ENCODE results near the gene SEMA3C. TPM values are rescaled to one million over a fixed set of nuclear protein-coding genes. Genes with fewer than 3 reads are reported as not detected.

The SEMA3C gene
- total RNA-seq, 6 experiments from 2014 or later = 52.4 to 74.6 (median 61.4) TPM

DNA sequence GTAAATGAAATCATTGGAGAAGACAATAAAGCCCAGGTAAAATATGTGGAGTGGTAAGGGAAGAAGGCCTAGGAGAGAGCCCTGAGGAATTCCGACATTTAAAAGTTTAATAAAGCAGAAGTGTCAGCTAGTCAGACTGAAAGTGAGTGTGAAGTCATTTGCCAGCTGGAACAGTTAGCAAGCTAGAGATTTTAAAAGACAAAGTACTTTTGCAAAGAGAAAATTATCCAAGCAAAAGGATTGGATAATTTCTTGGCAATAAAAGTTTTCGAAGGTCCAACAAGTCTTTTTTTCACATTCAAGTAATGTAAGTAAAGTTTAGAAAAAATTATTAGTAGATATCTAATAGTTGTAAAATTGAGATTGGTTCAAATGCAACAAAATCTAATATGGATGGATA lies 27.1 kb upstream of the SEMA3C start:
- H3K4me3 Mint-ChIP-seq = no peak overlapping the region
- no peaks in the 10 kb centered on the region for H3K9me3 Mint-ChIP-seq
- no peak overlapping the region; the same call in 1 of the 2 replicates for H3K27ac Mint-ChIP-seq
- peaks cover 2% of the 10 kb centered on the region; the same call in 1 of the 2 replicates for H3K27me3 Mint-ChIP-seq (ENCODE audit: insufficient read depth)
- H3K4me1 Mint-ChIP-seq (ENCODE audit: low read depth) = peaks cover 35% of the 10 kb centered on the region
- no peak for DNase-seq
- peaks cover 9% of the 10 kb centered on the region; the same call in 1 of the 2 replicates for H3K36me3 Mint-ChIP-seq (ENCODE audit: low read depth)
- TF ChIP-seq, protein P1, sequence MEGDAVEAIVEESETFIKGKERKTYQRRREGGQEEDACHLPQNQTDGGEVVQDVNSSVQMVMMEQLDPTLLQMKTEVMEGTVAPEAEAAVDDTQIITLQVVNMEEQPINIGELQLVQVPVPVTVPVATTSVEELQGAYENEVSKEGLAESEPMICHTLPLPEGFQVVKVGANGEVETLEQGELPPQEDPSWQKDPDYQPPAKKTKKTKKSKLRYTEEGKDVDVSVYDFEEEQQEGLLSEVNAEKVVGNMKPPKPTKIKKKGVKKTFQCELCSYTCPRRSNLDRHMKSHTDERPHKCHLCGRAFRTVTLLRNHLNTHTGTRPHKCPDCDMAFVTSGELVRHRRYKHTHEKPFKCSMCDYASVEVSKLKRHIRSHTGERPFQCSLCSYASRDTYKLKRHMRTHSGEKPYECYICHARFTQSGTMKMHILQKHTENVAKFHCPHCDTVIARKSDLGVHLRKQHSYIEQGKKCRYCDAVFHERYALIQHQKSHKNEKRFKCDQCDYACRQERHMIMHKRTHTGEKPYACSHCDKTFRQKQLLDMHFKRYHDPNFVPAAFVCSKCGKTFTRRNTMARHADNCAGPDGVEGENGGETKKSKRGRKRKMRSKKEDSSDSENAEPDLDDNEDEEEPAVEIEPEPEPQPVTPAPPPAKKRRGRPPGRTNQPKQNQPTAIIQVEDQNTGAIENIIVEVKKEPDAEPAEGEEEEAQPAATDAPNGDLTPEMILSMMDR (IDR thresholded peaks at IDR 0.05) = no peak

DNA sequence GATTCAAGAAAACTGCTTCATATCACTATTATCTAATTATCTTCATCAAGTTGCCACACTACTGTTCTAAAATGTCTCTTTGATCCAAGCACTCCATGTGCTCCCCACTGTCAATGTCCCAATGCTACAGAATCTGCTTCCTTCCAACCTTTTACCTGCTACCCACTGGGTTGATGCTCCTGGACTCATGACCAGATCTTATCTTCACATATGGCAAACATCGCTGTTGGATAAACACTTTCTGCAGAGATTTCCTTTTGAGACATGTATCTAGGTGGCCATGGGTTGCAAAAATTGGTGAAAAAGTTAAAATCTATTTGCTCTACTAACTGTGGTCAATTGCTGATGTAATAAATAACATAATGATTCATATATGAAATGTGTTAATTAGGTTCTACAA lies 24.5 kb upstream of the SEMA3C start:
- TF ChIP-seq, protein P1 (IDR thresholded peaks at IDR 0.05) = no peak
- Mint-ChIP-seq H3K4me3 (peak overlapping the region; percentile 69), H3K36me3 (ENCODE audit: low read depth) (peaks cover 9% of the 10 kb centered on the region; the same call in 1 of the 2 replicates), H3K9me3 (no peaks in the 10 kb centered on the region), H3K4me1 (ENCODE audit: low read depth) (peaks cover 47% of the 10 kb centered on the region), H3K27ac (peak overlapping the region; percentile 81), H3K27me3 (ENCODE audit: insufficient read depth) (peaks cover 2% of the 10 kb centered on the region; the same call in 1 of the 2 replicates)
- DNase-seq = no peak

DNA sequence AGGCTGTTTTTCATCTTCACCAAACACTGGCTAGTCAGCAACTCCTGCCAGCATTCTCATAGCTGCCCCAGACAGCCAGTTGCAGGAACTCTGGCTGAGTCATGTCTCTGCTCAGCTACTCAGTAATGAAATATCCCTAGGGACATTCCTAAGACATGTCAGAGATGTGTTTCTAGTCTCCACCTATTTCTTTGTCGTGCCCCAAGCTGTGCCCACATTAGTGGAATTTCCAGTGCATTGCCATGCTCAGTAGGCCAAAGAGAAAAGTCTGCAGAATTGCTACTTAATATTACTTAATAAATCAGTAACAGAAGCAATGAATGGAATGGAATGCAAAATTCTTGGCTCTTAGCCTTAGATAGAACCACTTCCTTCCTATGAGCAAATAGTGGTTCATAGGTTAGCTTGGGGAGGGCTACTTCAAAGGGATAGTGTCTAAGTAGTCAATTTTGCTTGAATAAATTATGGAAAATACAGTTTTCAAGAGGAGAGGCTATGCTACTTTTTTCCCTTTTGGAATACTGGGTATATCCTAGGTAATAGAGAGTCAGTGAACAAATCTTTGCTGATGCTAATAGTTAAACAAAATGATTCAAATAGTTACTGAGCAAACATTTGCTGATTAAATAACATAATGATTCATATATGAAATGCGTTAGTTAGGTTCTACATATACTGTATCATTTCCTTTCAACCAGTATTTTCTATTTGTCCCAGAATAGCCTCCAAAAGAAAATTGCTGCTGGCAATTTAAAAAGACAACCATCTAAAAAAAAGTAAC lies 23.6 kb upstream of the SEMA3C start:
- TF ChIP-seq, protein P1 (IDR thresholded peaks at IDR 0.05) = no peak

DNA sequence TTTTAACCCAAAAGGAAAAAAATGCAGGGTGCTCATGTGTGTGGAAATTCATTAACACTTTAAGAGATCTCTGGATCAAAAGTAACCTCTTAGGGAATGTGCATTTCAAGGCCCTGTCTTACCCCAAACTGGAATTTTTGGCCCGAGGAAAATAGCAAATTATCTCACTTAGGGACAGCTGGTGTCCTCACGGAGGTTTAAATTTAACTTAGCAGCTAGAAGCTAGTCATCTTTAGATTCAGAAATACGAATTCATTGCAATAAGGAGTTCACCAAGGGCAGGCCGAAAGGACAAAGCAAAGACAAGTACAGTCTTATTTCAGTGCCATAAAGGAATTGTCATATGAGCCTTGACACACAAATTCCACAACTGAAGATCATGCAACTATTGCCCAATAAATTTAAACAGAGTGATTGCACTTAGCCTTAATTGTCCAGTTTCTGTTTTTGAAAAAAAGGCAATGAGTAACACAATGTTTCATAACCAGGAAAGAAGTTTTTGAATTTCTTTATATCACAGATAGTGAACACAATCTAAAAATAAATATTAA lies 22.4 kb upstream of the SEMA3C start:
- Mint-ChIP-seq H3K27ac (peak overlapping the region; percentile 86), H3K27me3 (ENCODE audit: insufficient read depth) (peaks cover 2% of the 10 kb centered on the region; the same call in 1 of the 2 replicates), H3K36me3 (ENCODE audit: low read depth) (peaks cover 9% of the 10 kb centered on the region; the same call in 1 of the 2 replicates), H3K4me3 (peak overlapping the region; percentile 71), H3K4me1 (ENCODE audit: low read depth) (peaks cover 47% of the 10 kb centered on the region), H3K9me3 (no peaks in the 10 kb centered on the region)
- TF ChIP-seq, protein P1 (IDR thresholded peaks at IDR 0.05) = no peak
- peak; percentile 78 for DNase-seq

More for the DNA sequence above, 23.6 kb upstream of the SEMA3C start:
- peak; percentile 97 for DNase-seq
- Mint-ChIP-seq H3K4me3 (peak overlapping the region; percentile 69), H3K4me1 (ENCODE audit: low read depth) (peaks cover 47% of the 10 kb centered on the region), H3K27me3 (ENCODE audit: insufficient read depth) (peaks cover 2% of the 10 kb centered on the region; the same call in 1 of the 2 replicates), H3K36me3 (ENCODE audit: low read depth) (peaks cover 9% of the 10 kb centered on the region; the same call in 1 of the 2 replicates), H3K9me3 (no peaks in the 10 kb centered on the region), H3K27ac (peak overlapping the region; percentile 81)

DNA sequence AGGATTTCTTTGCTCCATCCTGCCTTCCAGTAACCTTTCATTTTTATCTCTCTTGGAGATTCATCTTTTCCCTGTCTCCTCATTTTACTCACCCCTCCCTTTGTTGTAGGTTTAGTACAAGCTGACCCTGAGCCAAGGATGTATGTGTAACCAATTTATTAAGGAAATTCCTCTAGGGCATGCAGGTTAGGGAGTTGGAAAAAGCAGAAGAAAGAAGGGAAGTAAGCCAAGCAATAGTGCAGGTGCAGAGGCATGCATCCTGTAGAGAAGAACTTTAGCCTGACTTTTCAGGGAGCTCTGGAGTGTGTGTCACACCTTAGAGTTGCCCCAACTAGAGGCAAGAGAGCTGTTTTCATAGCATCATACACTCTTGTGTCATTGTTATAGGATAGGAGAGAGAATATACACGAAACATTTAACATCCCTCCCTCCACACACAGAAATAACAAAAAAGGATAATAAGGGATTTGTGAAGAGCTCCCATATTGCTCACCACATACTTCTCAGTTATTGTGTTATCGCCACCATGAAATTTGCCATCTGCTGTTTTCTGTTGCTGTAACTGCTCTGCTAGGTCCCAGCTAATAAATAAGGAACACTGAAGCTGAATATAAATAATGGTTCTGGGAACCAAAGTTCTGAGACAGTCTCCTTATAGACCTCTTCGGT lies 21.8 kb upstream of the SEMA3C start:
- peak overlapping the region; percentile 86 for H3K27ac Mint-ChIP-seq
- peaks cover 2% of the 10 kb centered on the region; the same call in 1 of the 2 replicates for H3K27me3 Mint-ChIP-seq (ENCODE audit: insufficient read depth)
- TF ChIP-seq, protein P1 (IDR thresholded peaks at IDR 0.05) = no peak
- peaks cover 9% of the 10 kb centered on the region; the same call in 1 of the 2 replicates for H3K36me3 Mint-ChIP-seq (ENCODE audit: low read depth)
- H3K4me1 Mint-ChIP-seq (ENCODE audit: low read depth) = peaks cover 47% of the 10 kb centered on the region
- no peak for DNase-seq
- no peaks in the 10 kb centered on the region for H3K9me3 Mint-ChIP-seq
- H3K4me3 Mint-ChIP-seq = peak overlapping the region; percentile 71

Data from HFFc6 (cell line).